Keratinocyte (primary cell): ENCODE data around the gene LARGE1. TPM values are rescaled to one million over a fixed set of nuclear protein-coding genes. Genes with fewer than 3 reads are reported as not detected.

Experiments
- DNase-seq: peaks from one replicate; pipeline ENCODE4 v3.0.0-alpha.2; 2011; ENCODE audit warnings: low read depth, missing footprints, low spot score
- FAIRE-seq: peaks from 2 replicates; lab custom pipeline; 2011; peaks lifted over from hg19 to GRCh38; lab: Jason Lieb, UNC
- H2AFZ ChIP-seq: 2 replicates; pipeline ENCODE4 v1.6.0; 2012; ENCODE audit warnings: low read length, control low read depth, inconsistent platforms; ENCODE audit not compliant: control insufficient read depth
- H3K27ac ChIP-seq: 2 replicates; pipeline ENCODE4 v1.5.1; 2011; ENCODE audit warnings: low read length; ENCODE audit not compliant: control insufficient read depth, insufficient read depth
- H3K27me3 ChIP-seq: 3 replicates; pipeline ENCODE4 v1.6.0; 2011; ENCODE audit warnings: low read length; ENCODE audit not compliant: control insufficient read depth, insufficient read depth; ENCODE audit errors: extremely low read depth
- H3K36me3 ChIP-seq, 2 experiments: 2 replicates in 1 of 2; 3 replicates in 1 of 2; pipeline ENCODE4 v1.5.1; 2011; ENCODE audit warnings: low read length in 2 of 2, mild to moderate bottlenecking in 1 of 2; ENCODE audit not compliant: control insufficient read depth in 2 of 2, insufficient read depth in 2 of 2; ENCODE audit errors: extremely low read depth in 1 of 2
- H3K4me1 ChIP-seq: 3 replicates; pipeline ENCODE4 v1.5.1; 2011; ENCODE audit warnings: low read length; ENCODE audit not compliant: control insufficient read depth, insufficient read depth; ENCODE audit errors: extremely low read depth
- H3K4me2 ChIP-seq: 3 replicates; pipeline ENCODE4 v1.6.0; 2011; ENCODE audit warnings: low read depth, low read length; ENCODE audit not compliant: control insufficient read depth, insufficient read depth; ENCODE audit errors: extremely low read depth
- H3K4me3 ChIP-seq, 3 experiments: fragments of 200-600 bp in 1 of 3; sonication (generic) in 1 of 3; 2 replicates in 2 of 3; 3 replicates in 1 of 3; pipeline ENCODE4 v1.5.1; 2011 to 2016; ENCODE audit warnings: low read length in 3 of 3, mild to moderate bottlenecking in 3 of 3, control low read depth in 2 of 3, inconsistent platforms in 1 of 3, low read depth in 1 of 3, mixed read lengths in 1 of 3, mixed run types in 1 of 3, moderate library complexity in 1 of 3; ENCODE audit not compliant: control insufficient read depth in 2 of 3, insufficient read depth in 2 of 3; ENCODE audit errors: extremely low read depth in 1 of 3
- H3K79me2 ChIP-seq: 2 replicates; pipeline ENCODE4 v1.6.0; 2012; ENCODE audit warnings: low read length; ENCODE audit not compliant: control insufficient read depth, insufficient read depth
- H3K9ac ChIP-seq: 3 replicates; pipeline ENCODE4 v1.6.0; 2011; ENCODE audit warnings: low read length; ENCODE audit not compliant: control insufficient read depth, insufficient read depth; ENCODE audit errors: extremely low read depth
- H3K9me1 ChIP-seq: 3 replicates; pipeline ENCODE4 v1.6.0; 2011; ENCODE audit warnings: low read length; ENCODE audit not compliant: control insufficient read depth, insufficient read depth; ENCODE audit errors: extremely low read depth
- H3K9me3 ChIP-seq: 2 replicates; pipeline ENCODE4 v1.5.1; 2012; ENCODE audit warnings: low read depth, low read length; ENCODE audit not compliant: control insufficient read depth
- H4K20me1 ChIP-seq: 3 replicates; pipeline ENCODE4 v1.6.0; 2011; ENCODE audit warnings: low read length; ENCODE audit not compliant: control insufficient read depth, insufficient read depth; ENCODE audit errors: extremely low read depth
- EZH2 ChIP-seq: IDR thresholded peaks from one replicate; pipeline ENCODE4 v1.6.1; 2012; ENCODE audit warnings: inconsistent platforms, mild to moderate bottlenecking, low read length, moderate library complexity
- dilution Hi-C: fragments of 300-500 bp; cut with MboI; formaldehyde crosslinking; loops from one replicate; pipeline ENCODE4 v1.7.0; 2020; ENCODE audit warnings: low sequenced_read_pairs; ENCODE audit not compliant: extremely low pct_ligation_motif_present
- polyA plus RNA-seq, 5 experiments: library from polyadenylated mRNA; depleted of rRNA in 3 of 5; stranded (reverse) in 3 of 5; stranded (forward) in 1 of 5; unstranded in 1 of 5; fragments of >200 nt; gene quantifications; 1 replicate in 1 of 5; 2 replicates in 3 of 5; 3 replicates in 1 of 5; pipeline versions ENCODE4 v1.2.1 to v1.2.3, GENCODE V29; 2011 to 2012; ENCODE audit warnings: missing spikeins in 2 of 5, low read depth in 1 of 5, low replicate concordance in 1 of 5
- TF ChIP-seq, protein P1 (sequence below), 3 experiments: IDR thresholded peaks in 1 of 3; conservative IDR thresholded peaks in 1 of 3; optimal IDR thresholded peaks in 1 of 3; 2 replicates in 2 of 3; 3 replicates in 1 of 3; pipeline versions ENCODE3 to v1.5.1; 2011; ENCODE audit warnings: low read length in 3 of 3, mild to moderate bottlenecking in 3 of 3, moderate library complexity in 2 of 3, control low read depth in 1 of 3, inconsistent platforms in 1 of 3; ENCODE audit not compliant: insufficient read depth in 2 of 3; ENCODE audit errors: extremely low read depth in 1 of 3

LARGE1 gene
- polyA plus RNA-seq, 1 donor (not counting 4 experiments of a cell fraction or from before 2014, with no cell fraction given): 4.5 TPM

DNA sequence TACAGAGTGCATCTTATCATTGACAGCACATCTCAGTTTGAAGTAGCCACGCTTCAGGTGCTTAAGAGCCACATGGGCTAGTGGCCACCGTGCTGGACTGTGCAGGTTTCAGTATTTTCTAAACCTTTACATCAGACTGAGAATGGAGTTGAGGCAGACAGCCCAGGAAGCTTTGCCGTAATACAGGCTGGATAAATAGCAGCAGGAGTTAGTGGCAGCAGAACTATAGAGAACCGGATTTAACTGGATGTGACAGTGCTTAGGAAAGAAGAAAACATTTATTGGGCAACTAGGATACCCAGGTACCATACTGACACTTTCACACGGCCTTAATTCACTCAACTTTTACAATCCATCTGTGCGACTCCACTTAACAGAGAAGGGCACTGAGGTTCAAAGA, 145.5 kb downstream of the LARGE1 start:
- Histone ChIP-seq H3K4me2 (no peak overlapping the region), H3K27me3 (no peaks in the 10 kb centered on the region), H2AFZ (no peak overlapping the region), H3K4me1 (no peaks in the 10 kb centered on the region), H3K27ac (no peak overlapping the region), H3K9me1 (no peaks in the 10 kb centered on the region), H3K9me3 (no peaks in the 10 kb centered on the region), H4K20me1 (no peaks in the 10 kb centered on the region), H3K9ac (no peak overlapping the region), H3K4me3 (no peak overlapping the region), H3K36me3 (no peaks in the 10 kb centered on the region), H3K79me2 (no peaks in the 10 kb centered on the region)
- dilution Hi-C loops: no loop called here
- DNase-seq: no peak
- no peak for FAIRE-seq
- no peak for TF ChIP-seq EZH2
- TF ChIP-seq, protein P1, sequence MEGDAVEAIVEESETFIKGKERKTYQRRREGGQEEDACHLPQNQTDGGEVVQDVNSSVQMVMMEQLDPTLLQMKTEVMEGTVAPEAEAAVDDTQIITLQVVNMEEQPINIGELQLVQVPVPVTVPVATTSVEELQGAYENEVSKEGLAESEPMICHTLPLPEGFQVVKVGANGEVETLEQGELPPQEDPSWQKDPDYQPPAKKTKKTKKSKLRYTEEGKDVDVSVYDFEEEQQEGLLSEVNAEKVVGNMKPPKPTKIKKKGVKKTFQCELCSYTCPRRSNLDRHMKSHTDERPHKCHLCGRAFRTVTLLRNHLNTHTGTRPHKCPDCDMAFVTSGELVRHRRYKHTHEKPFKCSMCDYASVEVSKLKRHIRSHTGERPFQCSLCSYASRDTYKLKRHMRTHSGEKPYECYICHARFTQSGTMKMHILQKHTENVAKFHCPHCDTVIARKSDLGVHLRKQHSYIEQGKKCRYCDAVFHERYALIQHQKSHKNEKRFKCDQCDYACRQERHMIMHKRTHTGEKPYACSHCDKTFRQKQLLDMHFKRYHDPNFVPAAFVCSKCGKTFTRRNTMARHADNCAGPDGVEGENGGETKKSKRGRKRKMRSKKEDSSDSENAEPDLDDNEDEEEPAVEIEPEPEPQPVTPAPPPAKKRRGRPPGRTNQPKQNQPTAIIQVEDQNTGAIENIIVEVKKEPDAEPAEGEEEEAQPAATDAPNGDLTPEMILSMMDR (optimal IDR thresholded peaks at IDR 0.05 in 1 of 3, IDR thresholded peaks at IDR 0.05 in 1 of 3, conservative IDR thresholded peaks at IDR 0.05 in 1 of 3; ENCODE audit: extremely low read depth in 1 of 3, insufficient read depth in 2 of 3, low read length in 3 of 3): no peak

DNA sequence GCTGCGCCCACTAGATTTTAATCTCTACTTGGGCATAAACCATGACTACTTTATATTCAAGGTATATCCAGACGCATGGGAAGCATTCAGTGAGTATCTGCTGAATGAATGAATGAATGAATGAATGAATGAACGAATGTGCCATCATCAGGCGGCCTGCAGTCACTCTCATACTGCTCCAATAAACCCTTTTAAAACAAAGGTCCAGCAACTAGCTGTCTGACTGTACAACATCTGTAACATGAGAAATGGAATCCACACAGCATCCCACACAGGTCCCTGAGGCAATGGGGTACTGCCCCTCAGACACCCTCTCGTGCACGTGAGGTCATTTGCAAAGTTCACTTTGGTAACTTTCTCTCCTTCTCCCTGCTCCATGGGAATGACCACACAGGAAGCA, 147.5 kb downstream of the LARGE1 start:
- DNase-seq (no peak), FAIRE-seq (no peak)
- Histone ChIP-seq H3K9me3 (no peaks in the 10 kb centered on the region), H4K20me1 (no peaks in the 10 kb centered on the region), H3K27me3 (no peaks in the 10 kb centered on the region), H3K4me3 (no peak overlapping the region), H3K36me3 (no peaks in the 10 kb centered on the region), H3K9me1 (no peaks in the 10 kb centered on the region), H3K9ac (no peak overlapping the region), H3K4me2 (no peak overlapping the region), H3K4me1 (no peaks in the 10 kb centered on the region), H3K79me2 (no peaks in the 10 kb centered on the region), H2AFZ (no peak overlapping the region), H3K27ac (no peak overlapping the region)
- dilution Hi-C loops: no loop called here
- TF ChIP-seq, protein P1 (optimal IDR thresholded peaks at IDR 0.05 in 1 of 3, IDR thresholded peaks at IDR 0.05 in 1 of 3, conservative IDR thresholded peaks at IDR 0.05 in 1 of 3; ENCODE audit: extremely low read depth in 1 of 3, insufficient read depth in 2 of 3, low read length in 3 of 3): no peak
- TF ChIP-seq EZH2: no peak
